Measurements from ENCODE around the gene USP16. TPM values are rescaled to one million over a fixed set of nuclear protein-coding genes. Genes with fewer than 3 reads are reported as not detected.

The USP16 gene
- total RNA-seq, 1 donor from 2014 or later, result 33.4 TPM

GRCh38 chr21:29033871-29034270 lies 9.4 kb downstream of the USP16 start:
- intact Hi-C loops (cut with DNase I), result no loop called here
- Histone ChIP-seq H3K27ac (no peak overlapping the region), H3K27me3 (ENCODE audit: low read depth) (no peaks in the 10 kb centered on the region), H3K4me3 (no peak overlapping the region), H3K4me1 (no peaks in the 10 kb centered on the region), H3K36me3 (peaks cover 96% of the 10 kb centered on the region), H3K9me3 (no peaks in the 10 kb centered on the region)
- TF ChIP-seq CTCF (IDR thresholded peaks at IDR 0.05), result no peak
- no peak for ATAC-seq
- DNase-seq, result no peak

- Histone ChIP-seq H3K27me3 (ENCODE audit: low read depth) (no peaks in the 10 kb centered on the region), H3K27ac (no peak overlapping the region), H3K4me3 (no peak overlapping the region), H3K36me3 (peaks cover 96% of the 10 kb centered on the region), H3K4me1 (no peaks in the 10 kb centered on the region), H3K9me3 (no peaks in the 10 kb centered on the region)
- DNase-seq (no peak), ATAC-seq (no peak)
- no peak for TF ChIP-seq CTCF (IDR thresholded peaks at IDR 0.05)
- intact Hi-C loops (cut with DNase I), result no loop called here
These were observed 10.2 kb downstream of the USP16 start for GRCh38 chr21:29034678-29035077.

- Histone ChIP-seq H3K4me1 (no peaks in the 10 kb centered on the region), H3K9me3 (no peaks in the 10 kb centered on the region), H3K4me3 (no peak overlapping the region), H3K27me3 (ENCODE audit: low read depth) (no peaks in the 10 kb centered on the region), H3K36me3 (peaks cover 98% of the 10 kb centered on the region), H3K27ac (no peak overlapping the region)
- ATAC-seq (no peak), DNase-seq (no peak)
- intact Hi-C loops (cut with DNase I), result no loop called here
- no peak for TF ChIP-seq CTCF (IDR thresholded peaks at IDR 0.05)
These were observed 27.8 kb downstream of the USP16 start for GRCh38 chr21:29052224-29052623.

- Histone ChIP-seq H3K4me1 (no peaks in the 10 kb centered on the region), H3K9me3 (no peaks in the 10 kb centered on the region), H3K27ac (no peak overlapping the region), H3K4me3 (no peak overlapping the region), H3K27me3 (ENCODE audit: low read depth) (no peaks in the 10 kb centered on the region), H3K36me3 (peaks cover 100% of the 10 kb centered on the region)
- intact Hi-C loops (cut with DNase I), result no loop called here
- no peak for ATAC-seq
- DNase-seq, result no peak
- TF ChIP-seq CTCF (IDR thresholded peaks at IDR 0.05), result no peak
These were observed 28.6 kb downstream of the USP16 start for GRCh38 chr21:29053011-29053553.

GRCh38 chr21:29053656-29054055 lies 29.2 kb downstream of the USP16 start:
- Histone ChIP-seq H3K9me3 (no peaks in the 10 kb centered on the region), H3K4me1 (no peaks in the 10 kb centered on the region), H3K27me3 (ENCODE audit: low read depth) (no peaks in the 10 kb centered on the region), H3K27ac (no peak overlapping the region), H3K36me3 (peaks cover 100% of the 10 kb centered on the region), H3K4me3 (no peak overlapping the region)
- ATAC-seq (no peak), DNase-seq (no peak)
- intact Hi-C loops (cut with DNase I), result no loop called here
- TF ChIP-seq CTCF (IDR thresholded peaks at IDR 0.05), result no peak

- Histone ChIP-seq H3K9me3 (no peaks in the 10 kb centered on the region), H3K36me3 (peaks cover 100% of the 10 kb centered on the region), H3K27ac (no peak overlapping the region), H3K27me3 (ENCODE audit: low read depth) (no peaks in the 10 kb centered on the region), H3K4me3 (no peak overlapping the region), H3K4me1 (no peaks in the 10 kb centered on the region)
- TF ChIP-seq CTCF (IDR thresholded peaks at IDR 0.05), result no peak
- intact Hi-C loops (cut with DNase I), result no loop called here
- no peak for DNase-seq
- ATAC-seq, result no peak
These were observed 30.6 kb downstream of the USP16 start for GRCh38 chr21:29055080-29055479.
